ENCODE results near the gene RAB4A. TPM values are rescaled to one million over a fixed set of nuclear protein-coding genes. Genes with fewer than 3 reads are reported as not detected.

RAB4A gene
- total and polyA plus RNA-seq, 2 of the 8 experiments (the other 6 are each of a cell fraction or from before 2014, with no cell fraction given): 13.3 to 68.8 TPM

DNA sequence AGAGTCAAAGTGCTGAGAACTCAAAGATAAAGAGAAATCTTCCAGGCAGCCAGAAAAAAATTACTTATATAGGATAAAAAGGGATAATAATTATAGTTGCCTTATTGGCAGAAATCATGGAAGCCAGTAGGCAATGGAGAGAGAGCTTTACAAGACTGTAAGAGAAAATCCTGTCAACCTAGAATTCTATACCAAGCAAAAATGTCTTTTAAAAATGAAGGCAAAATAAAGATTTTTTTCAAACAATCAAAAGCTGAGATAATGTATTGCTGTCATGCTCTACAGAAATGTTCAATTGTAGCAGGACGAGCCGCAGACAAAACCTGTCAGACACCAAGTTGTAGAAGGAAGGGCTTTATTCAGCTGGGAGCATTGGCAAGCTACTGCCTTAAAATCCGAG is 26.8 kb upstream of the RAB4A start:
- no peak overlapping the region for H3K27ac ChIP-seq (ENCODE audit: low read depth, low read length)
- peaks cover under 1 to 3% (median 2%) of the 10 kb centered on the region in 4 experiments; a peak in 4 of 7 replicates for H3K4me1 ChIP-seq (replicated peaks in 1 of 4; ENCODE audit: control insufficient read depth in 3 of 4, insufficient read depth in 4 of 4, low read length in 3 of 4)
- no peaks in the 10 kb centered on the region for H3K27me3 ChIP-seq (replicated peaks in 1 of 4; ENCODE audit: control insufficient read depth in 3 of 4, extremely low read depth in 1 of 4, insufficient read depth in 3 of 4, low read length in 3 of 4)
- H2BK5ac ChIP-seq (ENCODE audit: low read depth, low read length): no peak overlapping the region
- H2BK15ac ChIP-seq (ENCODE audit: low read length): no peak overlapping the region
- no peaks in the 10 kb centered on the region for H3K36me3 ChIP-seq (ENCODE audit: control insufficient read depth in 2 of 4, insufficient read depth in 4 of 4, low read length in 3 of 4)
- DNase-seq (ENCODE audit: low read depth in 1 of 2, low spot score in 2 of 2) (no peak), FAIRE-seq (no peak)
- no peak overlapping the region for H3K9ac ChIP-seq (replicated peaks in 1 of 4; ENCODE audit: extremely low read depth in 1 of 4, low read depth in 3 of 4, low read length in 3 of 4)
- no peak overlapping the region for H3K4me3 ChIP-seq (ENCODE audit: extremely low read depth in 1 of 4, insufficient read depth in 2 of 4, low read depth in 3 of 4, low read length in 4 of 4)
- POLR2A ChIA-PET (ENCODE audit: partially characterized antibody): interaction anchor here (1.0 to 2.2 kb wide), 2 partner anchors 14 to 70 kb away, joined by 3 to 8 read pairs; no protein-coding TSS in a partner anchor
- no peaks in the 10 kb centered on the region for H4K20me1 ChIP-seq (replicated peaks in 1 of 2; ENCODE audit: control insufficient read depth in 1 of 2, insufficient read depth in 2 of 2, low read length in 2 of 2)
- no peak overlapping the region for H3K14ac ChIP-seq (ENCODE audit: insufficient read length)
- no peak overlapping the region for H2AK5ac ChIP-seq (ENCODE audit: low read depth, low read length)
- H3K18ac ChIP-seq (ENCODE audit: extremely low read depth, low read length): no peak overlapping the region
- no peaks in the 10 kb centered on the region for H3K79me1 ChIP-seq (ENCODE audit: low read depth, low read length)
- TF ChIP-seq, protein P1, sequence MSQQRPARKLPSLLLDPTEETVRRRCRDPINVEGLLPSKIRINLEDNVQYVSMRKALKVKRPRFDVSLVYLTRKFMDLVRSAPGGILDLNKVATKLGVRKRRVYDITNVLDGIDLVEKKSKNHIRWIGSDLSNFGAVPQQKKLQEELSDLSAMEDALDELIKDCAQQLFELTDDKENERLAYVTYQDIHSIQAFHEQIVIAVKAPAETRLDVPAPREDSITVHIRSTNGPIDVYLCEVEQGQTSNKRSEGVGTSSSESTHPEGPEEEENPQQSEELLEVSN (IDR thresholded peaks at IDR 0.05): no peak
- no peak for TF ChIP-seq RAD21 (IDR thresholded peaks at IDR 0.05 in 1 of 2, conservative IDR thresholded peaks at IDR 0.05 in 1 of 2; ENCODE audit: low read depth in 2 of 2, low read length in 2 of 2)
- TF ChIP-seq FOSL1 (IDR thresholded peaks at IDR 0.05; ENCODE audit: insufficient read depth, low read depth, low read length): no peak
- TF ChIP-seq KDM1A (IDR thresholded peaks at IDR 0.05; ENCODE audit: borderline replicate concordance, low read length): no peak
- no peak for TF ChIP-seq NRF1 (IDR thresholded peaks at IDR 0.05; ENCODE audit: low read depth, low read length)
- TF ChIP-seq CTBP2 (IDR thresholded peaks at IDR 0.05; ENCODE audit: borderline replicate concordance, insufficient read depth, insufficient read length, low read length): no peak
- TF ChIP-seq, protein P2, sequence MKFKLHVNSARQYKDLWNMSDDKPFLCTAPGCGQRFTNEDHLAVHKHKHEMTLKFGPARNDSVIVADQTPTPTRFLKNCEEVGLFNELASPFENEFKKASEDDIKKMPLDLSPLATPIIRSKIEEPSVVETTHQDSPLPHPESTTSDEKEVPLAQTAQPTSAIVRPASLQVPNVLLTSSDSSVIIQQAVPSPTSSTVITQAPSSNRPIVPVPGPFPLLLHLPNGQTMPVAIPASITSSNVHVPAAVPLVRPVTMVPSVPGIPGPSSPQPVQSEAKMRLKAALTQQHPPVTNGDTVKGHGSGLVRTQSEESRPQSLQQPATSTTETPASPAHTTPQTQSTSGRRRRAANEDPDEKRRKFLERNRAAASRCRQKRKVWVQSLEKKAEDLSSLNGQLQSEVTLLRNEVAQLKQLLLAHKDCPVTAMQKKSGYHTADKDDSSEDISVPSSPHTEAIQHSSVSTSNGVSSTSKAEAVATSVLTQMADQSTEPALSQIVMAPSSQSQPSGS (IDR thresholded peaks at IDR 0.05; ENCODE audit: low read length): no peak
- no peak for TF ChIP-seq EZH2 (IDR thresholded peaks at IDR 0.05; ENCODE audit: low read depth, low read length, severe bottlenecking)
- TF ChIP-seq CHD1 (IDR thresholded peaks at IDR 0.05; ENCODE audit: low read depth, low read length): no peak
- TF ChIP-seq SP4 (IDR thresholded peaks at IDR 0.05; ENCODE audit: low read length): no peak
- TF ChIP-seq KDM5A (IDR thresholded peaks at IDR 0.05; ENCODE audit: low read length): no peak
- no peaks in the 10 kb centered on the region for H3K23me2 ChIP-seq (ENCODE audit: low read depth, low read length)
- WGBS, 2 experiments (ENCODE audit: extremely low coverage in 1 of 2, insufficient coverage in 1 of 2, insufficient read length in 1 of 2, insufficient replicate concordance in 2 of 2, low coverage in 1 of 2, low lambda C conversion rate in 2 of 2, missing lambda C conversion rate in 1 of 2): 98% methylated on average over 3 of the region's 3 CpGs; no CpG with 5 or more reads in 1 of the 2 experiments
- H4K8ac ChIP-seq (ENCODE audit: extremely low read depth, insufficient read depth, low read length): no peak overlapping the region
- no peak overlapping the region for H2BK120ac ChIP-seq (replicated peaks; ENCODE audit: low read depth, low read length)
- no peak overlapping the region for H3K4me2 ChIP-seq (ENCODE audit: insufficient read depth in 1 of 2, low read depth in 2 of 2, low read length in 2 of 2)
- no peak overlapping the region for H2BK12ac ChIP-seq (ENCODE audit: low read depth, low read length)
- H4K5ac ChIP-seq (ENCODE audit: insufficient read length, low read depth, low read length): no peak overlapping the region
- CTCF ChIA-PET (ENCODE audit: partially characterized antibody): interaction anchor here (1.3 to 1.5 kb wide), 3 partner anchors 13 to 541 kb away, joined by 3 to 7 read pairs (median 3); no protein-coding TSS in a partner anchor
- H3K9me3 ChIP-seq (ENCODE audit: insufficient read depth in 2 of 2, low read depth in 1 of 2, low read length in 1 of 2): 0 out of 4 replicates have a peak, but pooled peaks cover 0 to 3% of the 10 kb centered on the region in 2 experiments
- H3K79me2 ChIP-seq (ENCODE audit: control insufficient read depth in 1 of 2, insufficient read depth in 2 of 2, low read length in 2 of 2): no peaks in the 10 kb centered on the region
- H3K23ac ChIP-seq (ENCODE audit: insufficient read length): no peak overlapping the region
- H4K91ac ChIP-seq (replicated peaks; ENCODE audit: insufficient read length, low read length): no peak overlapping the region
- no peak overlapping the region for H2AFZ ChIP-seq (ENCODE audit: low read length)
- H2BK20ac ChIP-seq (ENCODE audit: low read length): no peak overlapping the region
- no peak overlapping the region for H3K4ac ChIP-seq (replicated peaks; ENCODE audit: insufficient read length, low read depth, low read length)
- no peak overlapping the region for H3K56ac ChIP-seq (replicated peaks; ENCODE audit: insufficient read length, low read depth, low read length)
